Measurements from ENCODE around the gene PRXL2B. TPM values are rescaled to one million over a fixed set of nuclear protein-coding genes. Genes with fewer than 3 reads are reported as not detected.

The PRXL2B gene
- total RNA-seq, 1 experiment from 2014 or later, result 32.2 TPM

- TF ChIP-seq EZH2 (IDR thresholded peaks at IDR 0.05) (no peak), CTCF (IDR thresholded peaks at IDR 0.05 in 2 of 3, conservative IDR thresholded peaks at IDR 0.05 in 1 of 3; ENCODE audit: borderline replicate concordance in 1 of 3, insufficient read depth in 1 of 3, low read depth in 2 of 3, low read length in 2 of 3) (no peak), MAX (IDR thresholded peaks at IDR 0.05) (no peak), CEBPB (IDR thresholded peaks at IDR 0.05; ENCODE audit: low read depth) (no peak), SRF (IDR thresholded peaks at IDR 0.05; ENCODE audit: low read depth) (no peak), FOSL1 (IDR thresholded peaks at IDR 0.05; ENCODE audit: low read depth) (no peak)
Observed at GRCh38 chr1:2563205-2563604, 23.4 kb upstream of the PRXL2B start (continued).

GRCh38 chr1:2564006-2564814 lies 22.4 kb upstream of the PRXL2B start:
- H3K9me2 ChIP-seq (ENCODE audit: insufficient read depth), result no peaks in the 10 kb centered on the region
- intact Hi-C loops (cut with micrococcal nuclease), result no loop called here
- no peak overlapping the region for H3K27ac ChIP-seq (ENCODE audit: low read depth, low read length)
- DNase-seq (ENCODE audit: low read depth, low spot score), result no peak
- no peak overlapping the region for H2AFZ ChIP-seq (ENCODE audit: low read depth, low read length, poor library complexity, severe bottlenecking)
- CTCF ChIA-PET, result no interaction called here
- H3K27me3 ChIP-seq (ENCODE audit: insufficient read depth, low read length), result no peaks in the 10 kb centered on the region
- ATAC-seq, result no peak
- no peaks in the 10 kb centered on the region for H3K4me1 ChIP-seq (ENCODE audit: control insufficient read depth in 1 of 2, insufficient read depth in 2 of 2, low read length in 2 of 2)
- no peak overlapping the region for H3K4me2 ChIP-seq (ENCODE audit: low read length)
- H3K79me2 ChIP-seq (ENCODE audit: insufficient read depth, low read length), result no peaks in the 10 kb centered on the region
- H4K20me1 ChIP-seq (ENCODE audit: insufficient read depth), result no peaks in the 10 kb centered on the region
- BruUV-seq (replicated peaks), result no TSS peak
- RAD21 ChIA-PET (ENCODE audit: low non-redundant PET in 1 of 2, low total read pairs in 2 of 2, uncharacterized antibody in 2 of 2, unreplicated experiment in 2 of 2), result no interaction called here
- POLR2A ChIA-PET, result no interaction called here
- H3K4me3 ChIP-seq (replicated peaks in 1 of 2; ENCODE audit: low read depth in 1 of 2, low read length in 2 of 2), result no peak overlapping the region
- no peaks in the 10 kb centered on the region for H3K9me3 ChIP-seq (ENCODE audit: control insufficient read depth in 1 of 2, insufficient read depth in 1 of 2, low read depth in 1 of 2, low read length in 2 of 2)
- no peaks in the 10 kb centered on the region for H3K36me3 ChIP-seq (ENCODE audit: control insufficient read depth in 1 of 2, insufficient read depth in 2 of 2, low read length in 2 of 2)
- no peak overlapping the region for H3K9ac ChIP-seq (ENCODE audit: low read length)
- TF ChIP-seq CBX3 (IDR thresholded peaks at IDR 0.05; ENCODE audit: low read depth), result no peak
- TF ChIP-seq EZH2phosphoT487 (IDR thresholded peaks at IDR 0.05; ENCODE audit: borderline replicate concordance), result no peak
- TF ChIP-seq YY1 (IDR thresholded peaks at IDR 0.05; ENCODE audit: extremely low read depth, insufficient replicate concordance, low read depth, low read length), result no peak
- TF ChIP-seq ZBTB33 (IDR thresholded peaks at IDR 0.05; ENCODE audit: extremely low read depth, insufficient replicate concordance, low read length), result no peak
- no peak for TF ChIP-seq MAX (IDR thresholded peaks at IDR 0.05)
- no peak for TF ChIP-seq ZFX (IDR thresholded peaks at IDR 0.05)
- TF ChIP-seq TCF7L2 (IDR thresholded peaks at IDR 0.05; ENCODE audit: borderline replicate concordance, extremely low read depth, insufficient read depth, insufficient read length), result no peak
- no peak for TF ChIP-seq CTCF (IDR thresholded peaks at IDR 0.05 in 2 of 3, conservative IDR thresholded peaks at IDR 0.05 in 1 of 3; ENCODE audit: borderline replicate concordance in 1 of 3, insufficient read depth in 1 of 3, low read depth in 2 of 3, low read length in 2 of 3)
- no peak for TF ChIP-seq EZH2 (IDR thresholded peaks at IDR 0.05)
- no peak for TF ChIP-seq ZNF274 (IDR thresholded peaks at IDR 0.05; ENCODE audit: low read depth, low read length)
- TF ChIP-seq SP1 (IDR thresholded peaks at IDR 0.05; ENCODE audit: low read depth), result no peak

Measured in HCT116 (cell line).